Prostate gland (tissue), 2 donors: ENCODE results near the gene CCDC177. TPM values are rescaled to one million over a fixed set of nuclear protein-coding genes. Genes with fewer than 3 reads are reported as not detected.
A peak's percentile ranks its signal among the peaks of the same experiment; 100 is the strongest.

ENCODE experiments used
- DNase-seq: peaks from one replicate; pipeline ENCODE4 v3.0.0-alpha.2; 2019; ENCODE audit warnings: low spot score
- H3K27ac ChIP-seq, 2 donors: fragments of 200-600 bp; sonication (generic); 2 replicates each; pipeline ENCODE4 v1.5.1; 2017 to 2019
- H3K27me3 ChIP-seq: fragments of 200-600 bp; sonication (generic); replicated peaks from 2 replicates; pipeline ENCODE4 v1.5.1; 2019; ENCODE audit not compliant: insufficient read depth
- H3K36me3 ChIP-seq, 2 donors: fragments of 200-600 bp; sonication (generic); 1 replicate in 1 of 2; 2 replicates in 1 of 2; pipeline versions ENCODE4 v1.5.1 to v1.8.1; 2017 to 2019
- H3K4me1 ChIP-seq: fragments of 200-600 bp; sonication (generic); replicated peaks from 2 replicates; pipeline ENCODE4 v1.5.1; 2019
- H3K4me3 ChIP-seq, 2 donors: fragments of 200-600 bp; sonication (generic); 2 replicates each; pipeline ENCODE4 v1.5.1; 2017 to 2019
- H3K9me3 ChIP-seq: fragments of 200-600 bp; sonication (generic); 2 replicates; pipeline ENCODE4 v1.5.1; 2017
- POLR2A ChIP-seq: fragments of 450-650 bp; IDR thresholded peaks from one replicate; pipeline ENCODE4 v1.6.1; 2016; ENCODE audit warnings: antibody characterized with exemption, mild to moderate bottlenecking
- POLR2AphosphoS5 ChIP-seq: sonication (generic); formaldehyde crosslinking; IDR thresholded peaks from one replicate; pipeline ENCODE4 v1.6.1; 2017; ENCODE audit warnings: antibody characterized with exemption
- WGBS: methylation state at CpG from one replicate; pipeline ENCODE4 v1.1.5; 2018; 5-methylcytosine and 5-hydroxymethylcytosine counted together
- intact Hi-C: fragments of 100-400 bp; cut with DNase I; formaldehyde crosslinking; loops from one replicate; pipeline ENCODE4 v1.14.2; 2022
- total RNA-seq, 2 donors: library from RNA; depleted of rRNA; stranded (reverse); fragments of >200 nt; gene quantifications; one replicate each; pipeline ENCODE4 v1.1.0, GENCODE V29; 2016
- TF ChIP-seq, protein P1 (sequence below), 4 experiments: fragments of 200-600 bp in 2 of 4; fragments of 450-650 bp in 2 of 4; sonication (generic) in 2 of 4; IDR thresholded peaks; 1 replicate in 3 of 4; 2 replicates in 1 of 4; pipeline ENCODE4 v1.5.1; 2016 to 2019; ENCODE audit warnings: antibody characterized with exemption in 4 of 4, mild to moderate bottlenecking in 2 of 4, moderate library complexity in 2 of 4

Gene CCDC177
- total RNA-seq, 2 donors from 2014 or later: 0.28 TPM; not detected in 1

DNA sequence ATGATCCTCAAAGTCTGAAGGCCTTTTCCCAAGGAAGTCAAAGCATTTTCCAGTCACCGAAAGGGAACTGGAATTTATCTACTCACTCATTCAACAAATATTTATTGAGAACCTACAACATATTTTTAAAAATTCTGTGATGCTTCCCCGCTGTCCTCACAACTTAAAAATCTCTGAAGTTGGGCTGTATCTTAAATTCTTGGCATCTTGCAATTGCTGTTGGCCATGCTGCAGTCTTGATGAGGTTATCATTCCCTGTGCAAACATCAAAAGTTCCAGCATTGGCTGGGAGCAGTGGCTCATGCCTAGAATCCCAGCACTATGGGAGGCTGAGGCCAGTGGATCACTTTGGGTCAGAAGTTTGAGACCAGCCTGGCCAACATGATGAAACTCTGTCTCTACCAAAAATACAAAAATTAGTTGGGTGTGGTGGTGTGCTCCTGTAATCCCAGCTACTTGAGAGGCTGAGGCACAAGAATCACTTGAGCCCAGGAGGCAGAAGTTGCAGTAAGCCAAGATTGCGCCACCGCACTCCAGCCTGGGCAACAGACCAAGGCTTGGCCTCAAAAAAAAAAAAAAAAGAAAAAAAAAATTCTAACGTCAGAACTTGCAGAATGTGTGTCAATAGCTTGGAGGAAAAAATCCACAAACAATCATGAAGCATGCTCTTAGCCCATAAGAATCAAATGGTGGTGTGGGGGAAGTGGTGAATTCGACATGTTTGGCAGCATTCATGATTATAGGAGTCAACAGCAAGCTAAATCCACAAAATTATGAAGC lies 34.9 kb downstream of the CCDC177 start:
- H3K36me3 ChIP-seq: no peaks in the 10 kb centered on the region
- no peak overlapping the region for H3K27ac ChIP-seq
- TF ChIP-seq POLR2AphosphoS5 (no peak), POLR2A (no peak)
- TF ChIP-seq, protein P1, sequence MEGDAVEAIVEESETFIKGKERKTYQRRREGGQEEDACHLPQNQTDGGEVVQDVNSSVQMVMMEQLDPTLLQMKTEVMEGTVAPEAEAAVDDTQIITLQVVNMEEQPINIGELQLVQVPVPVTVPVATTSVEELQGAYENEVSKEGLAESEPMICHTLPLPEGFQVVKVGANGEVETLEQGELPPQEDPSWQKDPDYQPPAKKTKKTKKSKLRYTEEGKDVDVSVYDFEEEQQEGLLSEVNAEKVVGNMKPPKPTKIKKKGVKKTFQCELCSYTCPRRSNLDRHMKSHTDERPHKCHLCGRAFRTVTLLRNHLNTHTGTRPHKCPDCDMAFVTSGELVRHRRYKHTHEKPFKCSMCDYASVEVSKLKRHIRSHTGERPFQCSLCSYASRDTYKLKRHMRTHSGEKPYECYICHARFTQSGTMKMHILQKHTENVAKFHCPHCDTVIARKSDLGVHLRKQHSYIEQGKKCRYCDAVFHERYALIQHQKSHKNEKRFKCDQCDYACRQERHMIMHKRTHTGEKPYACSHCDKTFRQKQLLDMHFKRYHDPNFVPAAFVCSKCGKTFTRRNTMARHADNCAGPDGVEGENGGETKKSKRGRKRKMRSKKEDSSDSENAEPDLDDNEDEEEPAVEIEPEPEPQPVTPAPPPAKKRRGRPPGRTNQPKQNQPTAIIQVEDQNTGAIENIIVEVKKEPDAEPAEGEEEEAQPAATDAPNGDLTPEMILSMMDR (IDR thresholded peaks at IDR 0.05): no peak
- DNase-seq: no peak
- H3K9me3 ChIP-seq: no peaks in the 10 kb centered on the region
- H3K27me3 ChIP-seq: peaks cover 2% of the 10 kb centered on the region
- intact Hi-C loops: no loop called here
- 73% methylated on average over 6 of the region's 6 CpGs for WGBS
- H3K4me1 ChIP-seq: no peaks in the 10 kb centered on the region
- H3K4me3 ChIP-seq: no peak overlapping the region

GRCh38 chr14:69538766-69539165 lies 35.9 kb downstream of the CCDC177 start:
- H3K4me1 ChIP-seq: no peaks in the 10 kb centered on the region
- WGBS: 97% methylated on average over 1 of the region's 1 CpG
- intact Hi-C loops: no loop called here

DNA sequence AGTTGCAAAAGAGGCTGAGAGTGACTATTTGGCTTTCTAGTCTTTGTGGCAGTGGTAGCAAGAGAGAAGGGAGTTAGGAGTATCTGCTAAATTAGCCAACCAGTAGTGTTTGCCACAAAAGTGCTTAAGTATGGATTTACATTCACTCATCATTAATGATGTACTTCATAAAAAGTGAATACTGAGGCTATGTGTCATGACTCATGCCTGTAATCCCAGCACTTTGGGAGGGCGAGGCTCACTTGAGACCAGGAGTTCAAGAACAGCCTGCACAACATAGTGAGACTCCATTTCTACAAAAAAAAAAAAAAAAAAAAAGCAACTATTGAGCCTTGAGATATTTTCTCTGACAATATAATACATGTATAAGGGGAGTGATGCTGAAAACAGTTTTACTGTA lies 36.8 kb downstream of the CCDC177 start:
- no peak for TF ChIP-seq POLR2AphosphoS5
- TF ChIP-seq POLR2A: no peak
- TF ChIP-seq, protein P1 (IDR thresholded peaks at IDR 0.05): no peak
- Histone ChIP-seq H3K27ac (no peak overlapping the region), H3K4me1 (no peaks in the 10 kb centered on the region), H3K4me3 (no peak overlapping the region), H3K27me3 (no peaks in the 10 kb centered on the region), H3K9me3 (no peaks in the 10 kb centered on the region), H3K36me3 (no peaks in the 10 kb centered on the region)
- no peak for DNase-seq
- intact Hi-C loops: no loop called here
- WGBS: 93% methylated on average over 1 of the region's 1 CpG

More at GRCh38 chr14:69538766-69539165, 35.9 kb downstream of the CCDC177 start:
- no peak for DNase-seq
- H3K9me3 ChIP-seq: no peaks in the 10 kb centered on the region
- TF ChIP-seq POLR2AphosphoS5: no peak
- no peak for TF ChIP-seq POLR2A
- TF ChIP-seq, protein P1 (IDR thresholded peaks at IDR 0.05): no peak
- H3K36me3 ChIP-seq: no peaks in the 10 kb centered on the region
- no peaks in the 10 kb centered on the region for H3K27me3 ChIP-seq
- no peak overlapping the region for H3K27ac ChIP-seq
- no peak overlapping the region for H3K4me3 ChIP-seq

DNA sequence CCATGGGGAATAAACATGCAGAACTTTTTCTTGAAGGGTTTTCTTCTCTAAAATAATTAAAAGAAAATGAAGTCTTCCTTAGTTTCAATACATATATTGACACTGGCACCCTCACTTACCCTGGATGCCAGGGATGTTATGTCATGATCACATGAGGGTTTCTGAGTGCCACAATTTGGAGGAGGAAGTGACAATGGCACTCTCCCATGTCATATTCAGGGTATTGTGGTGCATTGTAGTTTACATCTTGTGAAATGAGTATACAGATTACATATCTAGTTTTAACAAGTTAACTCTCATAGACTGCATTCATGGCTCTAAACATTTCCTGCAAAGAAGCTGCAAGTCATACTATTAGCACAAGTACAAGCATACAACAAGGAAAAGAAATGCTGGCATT lies 37.7 kb downstream of the CCDC177 start:
- Histone ChIP-seq H3K36me3 (no peaks in the 10 kb centered on the region), H3K4me3 (no peak overlapping the region), H3K9me3 (no peaks in the 10 kb centered on the region), H3K4me1 (no peaks in the 10 kb centered on the region), H3K27me3 (no peaks in the 10 kb centered on the region), H3K27ac (no peak overlapping the region)
- intact Hi-C loops: no loop called here
- no peak for DNase-seq
- TF ChIP-seq POLR2AphosphoS5 (no peak), POLR2A (no peak)
- TF ChIP-seq, protein P1 (IDR thresholded peaks at IDR 0.05): no peak

GRCh38 chr14:69535230-69535848 lies 39.3 kb downstream of the CCDC177 start:
- Histone ChIP-seq H3K36me3 (no peaks in the 10 kb centered on the region), H3K4me1 (no peaks in the 10 kb centered on the region), H3K27me3 (no peaks in the 10 kb centered on the region), H3K9me3 (no peaks in the 10 kb centered on the region), H3K27ac (no peak overlapping the region), H3K4me3 (no peak overlapping the region)
- WGBS: 6% methylated on average over 4 of the region's 4 CpGs
- peak; percentile 21 for DNase-seq
- intact Hi-C loops: no loop called here
- TF ChIP-seq POLR2AphosphoS5: no peak
- TF ChIP-seq, protein P1 (IDR thresholded peaks at IDR 0.05): peak in 3 of 4 experiments; percentile 32 to 54 (median 48)
